Suppressor macrophage treated with lipopolysaccharide for 1 hour (primary cell): Measurements from ENCODE around the gene EPB41.

Experiments used
- DNase-seq, 3 donors: peaks; one replicate each; pipeline ENCODE4 v3.0.0-alpha.2; 2020 to 2022

EPB41 gene

DNA sequence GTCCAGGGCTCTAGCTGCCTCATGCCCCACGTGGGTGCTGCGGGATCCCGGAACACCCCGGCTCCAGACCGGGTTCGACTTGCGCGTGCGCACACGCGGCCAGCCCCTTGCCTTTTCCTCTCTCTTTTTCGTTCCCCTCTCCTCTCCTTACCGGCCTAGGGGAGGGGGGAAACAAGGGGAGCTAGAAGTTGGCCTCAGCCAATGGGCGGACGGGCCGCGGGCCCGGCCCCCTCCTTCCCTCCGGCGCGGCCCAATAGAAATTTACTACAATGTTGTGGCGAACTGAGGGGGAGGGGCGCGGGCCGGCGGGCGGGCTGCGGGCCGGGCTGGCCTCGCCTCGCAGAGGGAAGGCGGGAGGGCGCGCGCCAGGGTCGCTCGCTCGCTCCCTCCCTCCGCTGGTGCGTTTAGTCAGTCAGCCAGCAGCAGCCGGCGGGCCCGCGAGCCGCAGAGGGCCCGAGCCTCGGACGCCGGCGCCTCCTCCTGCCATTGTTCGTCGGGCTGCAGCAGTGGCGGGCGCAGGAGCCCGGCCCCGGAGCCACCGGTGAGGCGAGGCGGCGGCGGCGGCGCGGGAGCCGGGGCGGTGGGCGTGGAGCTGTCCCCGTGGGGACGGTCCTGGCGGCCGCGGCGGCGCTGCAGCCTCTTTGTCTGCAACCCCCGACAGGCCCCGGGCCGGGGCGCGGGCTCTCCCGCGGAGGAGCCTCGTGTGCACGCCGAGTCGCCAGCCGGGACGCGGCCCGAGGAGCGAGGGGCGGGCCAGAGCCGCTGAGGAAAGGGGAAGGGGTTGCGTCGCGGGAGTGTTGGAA, at the start of gene EPB41:
EPB41 (plus strand) TSS at position 342 of the 803 bp plus-strand sequence. CDS start 72,869 bp downstream, outside the sequence.
- peak; percentile 86 to 93 (median 88) for DNase-seq

DNA sequence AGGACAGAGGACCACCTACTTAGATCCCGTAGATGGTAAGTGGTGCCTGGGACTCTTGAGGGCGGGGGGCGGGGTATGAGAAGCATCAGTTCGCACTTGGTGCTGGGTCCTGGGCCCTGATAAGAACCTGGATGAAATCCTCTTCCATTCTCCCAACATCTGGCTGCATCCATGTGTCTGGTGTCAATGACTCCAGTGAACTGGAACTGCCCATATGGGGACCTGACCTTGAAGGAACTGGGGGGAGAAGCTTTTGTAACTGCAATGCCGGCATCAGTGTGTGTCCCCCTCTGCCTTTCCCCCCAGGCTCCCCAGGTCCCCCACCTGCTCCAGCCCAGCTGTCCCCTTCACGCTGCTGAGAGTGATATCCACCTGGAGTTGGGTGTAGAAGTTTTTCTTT, 49.7 kb upstream of the EPB41 start:
- no peak for DNase-seq

DNA sequence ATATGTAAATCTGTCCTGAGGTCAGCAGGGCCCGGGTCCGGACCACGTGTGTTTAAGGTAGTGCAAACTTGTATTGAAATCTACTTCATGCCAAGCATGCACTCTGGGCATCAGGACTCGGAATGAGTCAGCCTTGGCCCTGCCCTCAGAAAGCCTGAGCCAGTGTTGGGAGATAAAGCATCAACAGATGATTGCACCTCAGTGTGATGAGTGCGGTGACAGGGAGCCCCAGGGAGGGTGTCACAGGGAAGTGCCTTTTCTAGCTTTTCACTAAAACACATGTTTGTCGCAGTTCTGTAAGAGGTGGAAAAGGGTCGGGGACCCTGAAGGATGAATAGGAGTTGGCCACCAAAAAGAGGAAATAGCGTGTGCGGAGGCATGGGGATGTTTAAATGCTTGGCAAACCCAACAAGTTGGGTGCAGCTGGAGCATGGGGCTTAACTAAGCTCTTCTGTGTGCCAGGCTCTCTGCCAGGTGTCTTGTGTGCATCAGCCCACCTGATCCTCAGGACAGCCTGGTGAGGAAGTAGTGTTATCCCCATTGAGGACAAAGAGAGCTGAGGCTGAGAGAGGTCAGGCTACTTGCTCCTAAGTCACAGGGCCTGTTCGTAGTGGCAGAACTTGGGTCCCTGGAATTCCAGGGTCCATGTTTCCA, 48.2 kb upstream of the EPB41 start:
- no peak for DNase-seq

DNA sequence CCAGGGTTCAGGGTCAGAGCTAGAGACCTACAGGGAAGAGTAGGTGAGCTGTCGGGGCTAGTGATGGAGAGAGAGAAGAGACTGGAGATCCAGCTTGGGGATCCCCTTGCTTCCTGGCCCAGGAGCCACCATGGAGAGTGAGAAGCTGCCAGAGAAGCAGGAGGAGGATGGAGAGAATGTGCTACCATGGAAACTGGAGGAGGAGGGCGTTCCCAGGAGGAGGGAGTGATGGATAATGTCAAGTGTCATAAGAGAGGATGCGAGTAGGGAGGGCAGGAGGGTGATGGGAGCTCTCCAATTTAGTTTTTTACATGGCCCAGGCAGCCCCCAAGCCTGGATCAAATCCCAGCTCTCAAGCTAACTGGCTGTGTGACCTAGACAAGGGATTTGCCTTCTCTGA, 46.5 kb upstream of the EPB41 start:
- DNase-seq: no peak

DNA sequence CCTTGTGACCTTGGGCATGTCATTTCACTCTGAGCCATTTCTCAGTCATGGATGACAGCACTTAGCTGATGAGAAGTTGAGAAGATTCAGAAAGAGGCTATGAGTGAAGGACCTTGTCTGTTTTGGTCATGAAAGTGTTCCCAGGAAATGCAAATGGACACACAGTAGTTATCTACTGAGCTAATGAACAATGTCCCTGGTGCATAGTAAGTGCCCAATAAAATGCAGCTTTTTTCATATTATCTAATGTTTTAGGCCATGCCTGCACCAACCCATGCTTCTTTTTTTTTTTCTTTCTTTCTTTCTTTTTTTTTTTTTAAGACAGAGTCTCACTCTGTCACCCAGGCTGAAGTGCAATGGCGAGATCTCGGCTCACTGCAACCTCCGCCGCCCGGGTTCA, 44.4 kb upstream of the EPB41 start:
- no peak for DNase-seq

DNA sequence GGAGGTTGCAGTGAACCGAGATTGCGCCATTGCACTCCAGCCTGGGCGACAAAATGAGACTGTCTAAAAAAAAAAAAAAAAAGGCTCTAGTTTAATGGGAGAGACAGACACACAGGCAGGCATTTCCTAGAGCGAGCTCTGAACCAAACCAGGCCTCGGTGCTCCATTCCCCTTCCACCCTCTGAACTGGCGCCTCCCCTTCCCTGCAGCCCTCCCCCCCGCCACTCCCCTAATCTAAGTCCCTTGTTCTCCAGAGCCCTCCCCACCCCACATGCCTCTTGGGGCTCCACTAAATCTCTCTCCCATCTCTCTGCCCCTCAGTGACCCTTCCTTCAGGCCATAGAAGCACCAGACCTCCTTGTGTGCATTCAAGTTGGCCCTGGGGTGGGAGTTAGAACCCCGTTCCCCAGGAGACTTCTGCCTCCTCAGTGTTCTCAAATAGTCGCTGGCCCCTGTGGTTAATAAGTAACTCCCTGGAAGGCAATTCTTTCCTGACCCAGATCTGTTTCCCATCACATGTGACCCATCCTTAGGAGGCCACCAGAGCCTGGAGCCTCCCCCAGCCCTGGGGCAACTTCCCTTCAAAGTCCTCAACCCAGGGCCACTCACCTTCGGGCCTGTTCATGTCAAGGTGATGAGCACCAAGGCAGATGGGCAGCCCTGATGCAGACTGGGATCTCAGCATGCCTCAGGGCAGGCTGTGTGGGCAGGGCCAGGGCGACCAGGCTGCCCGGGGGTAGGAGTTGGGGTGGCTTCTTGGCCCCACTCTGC, 42.6 kb upstream of the EPB41 start:
- DNase-seq: no peak

DNA sequence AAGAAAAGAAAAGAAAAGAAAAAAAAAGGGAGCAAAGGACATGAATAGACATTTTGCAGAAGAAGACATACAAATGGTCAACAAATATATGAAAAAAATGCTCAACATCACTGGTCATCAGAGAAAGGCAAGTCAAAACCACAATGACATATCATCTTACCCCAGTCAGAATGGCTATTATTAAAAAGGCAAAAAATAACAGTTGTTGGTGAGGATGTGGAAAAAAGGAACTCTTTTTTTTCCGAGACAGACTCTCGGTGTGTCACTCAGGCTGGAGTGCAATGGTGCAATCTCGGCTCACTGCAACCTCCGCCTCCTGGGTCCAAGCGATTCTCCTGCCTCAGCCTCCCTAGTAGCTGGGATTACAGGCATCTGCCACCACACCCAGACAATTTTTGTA, 39.2 kb upstream of the EPB41 start:
- peak; percentile 54 to 80 (median 78) for DNase-seq

DNA sequence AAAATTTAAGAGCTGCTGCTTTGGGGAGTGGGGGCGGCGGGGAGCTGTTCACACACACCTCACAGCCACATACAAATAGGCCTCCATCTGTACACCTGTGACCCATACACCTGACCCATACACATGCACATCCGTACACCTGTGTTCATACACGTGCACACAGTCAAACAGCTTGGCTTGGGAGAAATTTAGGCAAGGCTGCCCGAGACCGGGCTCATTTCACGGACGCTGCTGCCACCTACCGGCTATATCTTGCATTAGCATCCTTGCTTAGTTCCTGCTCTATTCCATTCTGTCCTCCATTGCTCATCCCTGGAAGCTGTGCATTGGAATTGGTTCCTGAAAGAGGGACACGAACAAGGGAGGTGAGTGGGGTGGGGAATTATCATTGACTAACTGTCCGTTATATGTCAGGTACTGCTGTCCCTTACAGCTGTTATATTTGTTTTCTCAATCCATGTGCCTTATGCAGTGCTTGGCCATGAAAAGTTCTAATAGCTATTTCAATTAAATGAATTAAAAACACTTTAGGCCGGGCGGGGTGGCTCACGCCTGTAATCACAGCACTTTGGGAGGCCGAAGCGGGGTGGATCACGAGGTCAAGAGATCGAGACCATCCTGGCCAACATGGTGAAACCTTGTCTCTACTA, 37.1 kb upstream of the EPB41 start:
- DNase-seq: peak; percentile 81 to 88 (median 88)

DNA sequence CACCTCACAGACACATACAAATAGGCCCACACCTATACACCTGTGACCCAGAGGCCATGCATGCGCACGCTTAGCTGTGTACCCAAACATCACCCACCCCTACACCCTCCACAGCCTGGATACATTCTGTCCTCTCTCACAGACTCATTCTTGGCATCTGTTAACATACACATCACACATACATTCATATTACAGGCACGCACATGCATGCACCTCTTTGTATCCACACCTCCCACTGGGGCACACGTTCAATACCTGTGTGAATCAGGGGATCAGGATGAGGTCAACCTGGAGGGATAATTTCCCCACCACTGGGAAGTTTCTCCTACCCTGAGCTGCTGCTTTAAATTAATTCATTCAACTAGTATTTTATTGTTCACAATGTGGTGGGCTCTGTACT, 35.6 kb upstream of the EPB41 start:
- DNase-seq: no peak

DNA sequence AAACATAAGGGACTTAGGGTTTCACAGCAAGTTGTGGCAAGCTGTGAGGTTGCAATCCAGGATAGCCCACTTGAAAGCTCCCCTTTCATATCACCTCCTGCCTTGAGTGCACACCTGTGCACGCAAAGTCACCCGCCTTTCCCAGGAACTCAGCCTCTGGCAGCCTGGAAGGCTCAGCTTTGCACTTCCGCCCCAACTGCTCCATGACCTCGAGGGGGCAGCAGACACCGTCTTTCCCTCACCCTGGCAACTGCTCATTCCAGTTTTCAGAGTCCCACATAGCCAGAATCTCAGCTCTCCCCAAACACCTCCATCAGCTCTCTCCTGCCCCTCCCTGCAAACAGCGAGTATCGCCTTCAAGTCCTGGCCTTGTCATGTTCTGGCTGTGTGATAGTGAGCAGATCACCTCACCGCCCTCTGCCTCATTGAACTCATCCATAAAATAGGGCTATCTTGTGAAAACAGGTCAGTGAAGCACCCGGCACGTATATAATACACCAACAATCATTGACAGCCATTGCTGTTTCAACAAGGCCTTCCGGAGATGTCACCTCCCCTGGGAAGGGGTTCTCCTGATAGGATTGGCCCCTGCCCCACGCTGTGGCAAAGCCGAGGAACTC, 32.2 kb upstream of the EPB41 start:
- peak; percentile 78 to 87 (median 85) for DNase-seq

DNA sequence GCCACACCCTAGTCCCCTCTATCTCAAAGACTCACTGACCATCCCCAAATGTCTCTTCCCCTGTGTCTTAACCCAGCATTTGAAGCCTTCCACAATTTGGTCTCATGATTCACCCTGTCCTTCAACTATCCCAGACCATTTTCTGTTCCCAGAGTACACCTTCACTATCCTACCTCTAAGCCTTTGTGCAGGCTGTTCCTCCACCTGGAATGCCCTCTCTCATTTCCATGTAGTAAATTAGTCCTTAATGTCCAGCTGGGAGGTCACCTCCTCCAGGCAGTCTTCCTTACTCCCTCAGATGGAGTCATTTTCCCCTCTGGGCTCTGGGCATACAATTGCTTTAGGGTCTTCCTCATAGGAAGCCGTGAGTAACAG, 31.1 kb upstream of the EPB41 start:
- DNase-seq: no peak

DNA sequence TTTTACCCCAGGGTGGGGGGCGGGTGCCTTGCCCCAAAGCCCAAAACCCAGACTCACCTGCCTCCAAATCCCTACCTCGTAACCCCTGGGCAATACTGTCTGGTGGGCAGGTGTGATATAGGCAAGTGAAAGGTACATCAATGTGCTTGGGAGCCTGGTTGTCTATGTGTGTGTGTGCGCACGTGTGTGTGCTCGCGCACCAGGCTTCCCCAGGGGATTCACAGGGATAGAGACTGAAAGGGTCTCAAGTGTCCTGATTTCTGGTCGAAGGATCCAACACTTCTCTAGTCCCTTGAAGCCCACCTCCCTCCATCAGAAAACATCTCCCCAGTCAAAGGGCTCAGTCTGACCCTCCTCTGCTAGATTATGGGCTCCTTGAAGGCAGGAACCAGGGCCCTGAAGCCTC, 28.9 kb upstream of the EPB41 start:
- no peak for DNase-seq

DNA sequence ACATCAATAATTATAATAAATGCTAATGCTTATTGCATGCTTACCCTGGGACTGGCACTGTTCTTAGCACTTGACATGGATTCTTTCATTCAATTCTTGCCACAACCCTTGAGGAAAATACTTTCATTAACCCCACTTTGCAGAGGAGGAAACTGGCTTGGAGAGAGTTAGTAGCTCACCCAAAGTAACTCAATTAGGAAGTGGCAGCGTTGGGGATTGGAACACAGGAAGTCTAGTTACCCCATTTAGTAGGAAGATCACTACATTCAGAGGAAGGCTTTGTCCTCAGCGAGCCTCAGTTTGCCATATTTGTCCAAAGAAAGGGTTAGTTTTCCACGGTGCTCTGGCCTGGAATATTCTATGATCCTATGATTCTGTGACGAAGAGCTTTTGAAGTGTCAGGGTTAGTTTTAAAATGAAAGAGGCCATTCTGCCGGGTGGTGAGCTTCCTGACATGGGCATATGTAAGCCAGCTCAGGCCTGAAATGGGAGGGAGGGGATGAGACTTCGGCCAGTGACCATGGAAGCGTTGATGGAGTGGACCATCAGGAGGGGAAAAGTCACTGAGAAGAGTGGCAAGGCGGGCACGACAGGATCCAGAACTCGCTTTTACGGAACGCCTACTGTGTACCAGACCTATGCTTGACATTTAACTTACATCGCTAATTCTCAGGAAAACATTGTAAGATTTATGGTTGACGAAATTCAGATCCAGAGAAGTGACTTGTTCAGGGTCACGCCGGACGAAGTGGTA, 28.2 kb upstream of the EPB41 start:
- peak; percentile 31 to 34 (median 33) for DNase-seq

DNA sequence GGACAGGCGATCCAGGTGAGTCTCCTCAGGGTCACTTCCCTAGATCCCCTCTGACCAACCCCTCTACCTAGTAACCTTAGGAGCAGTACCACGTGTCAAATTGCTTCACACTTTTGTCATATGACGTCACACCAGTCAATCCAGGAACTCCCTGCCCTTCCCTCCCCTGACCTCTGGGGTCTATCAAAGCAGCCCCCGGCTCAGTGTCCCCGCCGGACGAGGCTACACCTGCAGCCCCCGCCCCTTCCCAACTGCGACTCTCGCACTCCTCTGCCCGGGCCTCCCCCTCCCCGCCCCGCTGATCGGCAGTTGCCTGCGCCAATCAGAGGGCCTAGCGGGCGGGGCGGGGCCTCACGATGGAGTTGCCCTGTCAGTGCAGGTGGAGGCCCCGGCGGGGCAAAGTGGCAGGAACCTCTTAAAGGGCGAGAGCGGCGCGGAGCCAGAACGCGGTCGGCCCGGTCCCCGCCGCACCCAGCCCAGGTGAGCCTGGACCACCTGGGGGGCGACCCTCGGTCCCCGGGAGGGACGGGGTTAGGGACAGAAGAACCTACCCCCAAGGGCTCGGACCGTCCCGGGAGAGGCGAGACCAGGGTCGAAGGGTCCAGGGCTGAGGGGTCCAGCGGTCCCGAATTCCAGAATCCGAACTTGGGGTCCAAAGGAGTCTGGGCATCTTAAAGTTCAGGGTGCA, 27.5 kb upstream of the EPB41 start:
- peak; percentile 81 to 93 (median 87) for DNase-seq

DNA sequence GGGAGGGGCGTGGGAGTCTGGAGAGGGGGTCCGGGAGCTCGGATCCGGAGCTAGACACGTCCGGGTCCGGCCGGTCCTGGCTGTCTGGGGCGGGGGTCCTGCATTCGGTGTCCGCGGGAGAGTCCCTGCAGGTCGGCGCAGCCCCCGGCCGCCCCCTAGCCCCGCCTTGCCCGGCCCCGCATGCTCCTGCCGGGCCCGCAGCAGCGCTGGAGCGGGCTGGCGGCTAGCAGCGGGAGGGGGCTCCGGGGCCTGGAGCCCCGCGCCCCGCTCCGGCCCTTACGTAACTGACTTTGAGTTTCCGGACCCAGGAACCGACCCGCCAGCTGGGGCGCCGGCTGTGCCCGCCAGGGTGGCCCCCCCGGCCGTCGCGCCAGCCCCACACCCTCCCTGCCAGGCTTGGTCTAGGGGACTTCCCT, 26.9 kb upstream of the EPB41 start:
- DNase-seq: peak in 2 of 3 donors; percentile 31 to 54

DNA sequence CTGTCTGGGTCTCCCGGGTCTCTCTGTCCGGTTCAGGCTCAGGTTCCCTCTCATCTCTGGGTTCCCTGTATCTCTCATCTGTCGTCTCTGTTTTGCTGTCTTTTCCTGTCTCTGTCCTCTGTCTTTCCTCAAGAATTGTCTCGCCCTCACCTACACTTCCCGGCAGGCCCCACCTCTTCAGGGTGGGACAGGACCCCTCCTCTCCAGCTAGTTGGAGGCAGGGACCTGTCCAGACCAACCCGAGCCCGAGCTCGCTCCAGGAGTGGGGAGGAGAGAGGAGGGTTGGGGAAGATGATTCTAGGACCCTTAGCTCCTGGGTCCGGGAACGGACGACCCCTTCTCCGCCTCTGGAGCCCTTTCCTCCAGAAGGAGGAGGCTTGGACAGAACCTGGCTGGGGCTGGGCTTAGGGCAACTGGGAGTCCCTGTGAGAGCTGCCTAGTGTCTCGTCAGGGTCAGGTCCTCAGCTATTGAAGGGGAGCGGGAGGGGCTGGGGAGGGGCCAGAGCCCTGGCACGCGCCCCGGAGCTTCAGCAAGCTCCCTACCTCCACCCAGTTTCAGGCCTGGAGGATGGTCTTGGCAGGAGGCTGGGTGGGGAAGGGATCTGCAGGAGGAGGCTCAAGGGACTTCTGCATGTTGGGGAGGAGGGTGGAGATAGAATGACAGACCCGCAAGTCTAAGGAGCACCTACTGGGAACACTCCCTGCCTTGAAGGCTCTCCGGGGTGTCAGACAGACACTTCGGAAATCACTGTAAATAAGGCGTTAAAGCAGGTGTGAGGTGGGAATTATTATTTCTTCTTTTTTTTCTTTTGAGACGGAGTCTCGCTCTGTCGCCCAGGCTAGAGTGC, 26.3 kb upstream of the EPB41 start:
- DNase-seq: no peak

DNA sequence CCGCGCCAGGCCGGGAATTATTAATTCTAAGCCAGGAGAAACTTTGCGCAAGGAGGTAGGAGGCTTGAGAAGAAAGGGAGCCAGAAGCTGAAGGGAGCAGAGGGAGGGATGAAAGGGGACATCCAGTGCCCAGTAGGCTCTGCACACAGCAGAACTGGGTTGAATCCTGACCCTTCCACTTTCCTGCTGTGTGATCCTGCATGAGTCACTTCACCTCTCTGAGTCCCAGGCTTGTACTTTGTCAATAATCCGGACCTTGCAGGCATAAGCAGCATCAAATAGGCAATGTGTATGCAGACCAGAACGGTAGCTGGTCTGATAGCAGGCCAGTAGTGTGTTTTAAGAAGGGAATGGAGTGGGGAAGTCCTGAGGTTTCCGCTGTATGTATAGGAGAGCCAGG, 25.5 kb upstream of the EPB41 start:
- DNase-seq: no peak

DNA sequence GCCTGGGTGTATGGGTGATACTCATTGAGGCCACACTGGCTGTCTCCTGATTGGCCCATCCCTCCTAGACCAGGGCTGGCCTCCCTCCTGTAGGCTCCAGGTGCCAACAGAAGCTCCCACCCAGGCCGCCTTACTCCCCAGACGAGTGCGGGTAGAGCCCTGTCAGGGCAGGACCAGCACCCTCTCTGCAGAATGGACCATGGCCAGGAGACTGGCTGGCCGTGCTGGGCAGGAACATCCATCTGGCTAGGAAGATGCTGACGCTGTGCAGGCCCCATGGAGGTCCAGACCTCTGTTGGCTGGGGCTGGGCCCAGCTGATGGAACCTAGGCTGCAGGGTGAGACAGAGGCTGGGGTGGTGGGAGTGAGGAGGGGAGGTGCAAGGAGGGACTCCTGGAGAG, 25.0 kb upstream of the EPB41 start:
- no peak for DNase-seq

DNA sequence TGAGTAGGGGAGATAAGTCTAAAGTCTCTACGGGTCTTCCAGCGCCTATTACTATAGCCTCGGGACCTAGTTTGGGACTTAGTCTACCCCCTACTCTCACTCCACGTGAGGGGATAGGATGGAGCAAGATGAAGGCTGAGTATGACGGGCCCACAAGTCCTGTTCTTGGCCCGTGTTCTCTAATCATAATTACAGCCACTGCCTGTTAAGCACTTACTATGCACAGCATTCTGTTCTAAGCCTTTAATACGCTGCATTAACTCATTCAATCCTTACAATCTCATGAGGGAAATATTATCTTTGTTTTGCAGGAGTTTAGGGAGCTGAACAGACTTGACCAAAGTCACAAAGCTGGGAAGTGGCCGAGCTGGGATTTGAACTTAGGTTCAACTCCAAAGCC, 23.9 kb upstream of the EPB41 start:
- DNase-seq: no peak

DNA sequence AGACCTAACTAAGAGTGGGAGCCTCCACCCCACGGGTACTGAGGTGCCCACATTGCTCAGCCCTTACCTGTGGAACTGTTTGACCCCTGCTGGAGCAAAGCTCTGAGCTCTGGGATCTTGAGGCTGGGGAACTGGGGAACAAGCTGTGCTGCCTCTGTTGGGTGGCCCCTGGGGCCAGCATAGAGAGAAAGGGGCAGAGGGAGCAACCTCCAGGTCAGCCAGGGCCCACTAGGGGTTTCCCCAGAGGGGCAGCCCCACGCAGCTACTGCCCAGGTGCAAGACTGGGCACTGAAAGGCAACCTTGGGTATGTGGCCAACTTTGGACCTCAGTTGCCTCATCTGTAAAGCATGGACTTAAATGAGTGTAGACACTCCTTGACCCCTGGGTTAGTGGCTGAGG, 23.5 kb upstream of the EPB41 start:
- DNase-seq: no peak
